A673 (cell line): Measurements from ENCODE around the gene MOCS3. TPM values are rescaled to one million over a fixed set of nuclear protein-coding genes. Genes with fewer than 3 reads are reported as not detected.

ENCODE experiments used
- BruUV-seq: library from RNA; stranded (reverse); fragments of 400-500 nt; replicated peaks from 2 replicates; lab custom pipeline; 2021; lab: Mats Ljungman, UMichigan
- CTCF ChIA-PET: fragments of 300-600 bp; sonication (Branson Sonifier 250); formaldehyde crosslinking; loops from one replicate; lab custom pipeline; 2022; ENCODE audit warnings: antibody characterized with exemption; lab: Charles Lee
- POLR2A ChIA-PET: fragments of 300-600 bp; sonication (Branson Sonifier 250); formaldehyde crosslinking; loops from one replicate; lab custom pipeline; 2022; ENCODE audit warnings: antibody characterized with exemption; ENCODE audit not compliant: low non-redundant PET; lab: Charles Lee
- DNase-seq: peaks from one replicate; pipeline ENCODE4 v3.0.0-alpha.2; 2015; ENCODE audit warnings: low spot score
- H3K27ac ChIP-seq: fragments of 200-600 bp; sonication (generic); 2 replicates; pipeline ENCODE4 v1.5.1; 2016; ENCODE audit warnings: mixed run types, low read depth, mild to moderate bottlenecking, mixed read lengths, antibody characterized with exemption, low read length; ENCODE audit not compliant: poor library complexity, severe bottlenecking
- H3K27me3 ChIP-seq: fragments of 200-600 bp; sonication (generic); replicated peaks from 2 replicates; pipeline ENCODE4 v1.6.1; 2017; ENCODE audit warnings: mixed run types, low read depth, mild to moderate bottlenecking, mixed read lengths, antibody characterized with exemption, low read length; ENCODE audit not compliant: insufficient read depth, poor library complexity
- H3K36me3 ChIP-seq: fragments of 200-600 bp; sonication (generic); 2 replicates; pipeline ENCODE4 v1.6.1; 2016; ENCODE audit warnings: mixed run types, mild to moderate bottlenecking, mixed read lengths, antibody characterized with exemption, low read length; ENCODE audit not compliant: insufficient read depth, poor library complexity, severe bottlenecking
- H3K4me1 ChIP-seq: fragments of 200-600 bp; sonication (generic); 2 replicates; pipeline ENCODE4 v1.6.1; 2017; ENCODE audit warnings: mixed run types, mild to moderate bottlenecking, mixed read lengths, antibody characterized with exemption, low read length; ENCODE audit not compliant: insufficient read depth, poor library complexity, severe bottlenecking
- H3K4me3 ChIP-seq: fragments of 200-600 bp; sonication (generic); 2 replicates; pipeline ENCODE4 v1.5.1; 2016; ENCODE audit warnings: low read depth, mixed run types, mild to moderate bottlenecking, mixed read lengths, low read length; ENCODE audit not compliant: poor library complexity, severe bottlenecking
- H3K9me3 ChIP-seq: fragments of 200-600 bp; sonication (generic); 2 replicates; pipeline ENCODE4 v1.6.1; 2016; ENCODE audit warnings: mixed run types, low read depth, mild to moderate bottlenecking, mixed read lengths, antibody characterized with exemption, low read length; ENCODE audit not compliant: poor library complexity, severe bottlenecking
- CTCF ChIP-seq: fragments of 300-800, 200-600 bp; sonication (generic); conservative IDR thresholded peaks from 2 replicates; pipeline ENCODE4 v1.5.1; 2017; ENCODE audit warnings: low read depth, mild to moderate bottlenecking, antibody characterized with exemption, low read length, moderate library complexity, mixed read lengths
- EZH2 ChIP-seq: fragments of 200-600 bp; sonication (generic); IDR thresholded peaks from 2 replicates; pipeline ENCODE4 v1.6.1; 2017; ENCODE audit warnings: borderline replicate concordance, low read depth, mild to moderate bottlenecking, mixed read lengths, antibody characterized with exemption, low read length; ENCODE audit not compliant: poor library complexity, severe bottlenecking
- intact Hi-C: fragments of 100-400 bp; cut with micrococcal nuclease; formaldehyde crosslinking; loops from one replicate; pipeline ENCODE4 v1.10.0; 2022; ENCODE audit not compliant: unreplicated experiment
- total RNA-seq: library from RNA; stranded (reverse); gene quantifications from 2 replicates; pipeline ENCODE4 v1.2.3, GENCODE V29; 2021

The MOCS3 gene
- total RNA-seq, 1 experiment from 2014 or later = 5.9 TPM

DNA sequence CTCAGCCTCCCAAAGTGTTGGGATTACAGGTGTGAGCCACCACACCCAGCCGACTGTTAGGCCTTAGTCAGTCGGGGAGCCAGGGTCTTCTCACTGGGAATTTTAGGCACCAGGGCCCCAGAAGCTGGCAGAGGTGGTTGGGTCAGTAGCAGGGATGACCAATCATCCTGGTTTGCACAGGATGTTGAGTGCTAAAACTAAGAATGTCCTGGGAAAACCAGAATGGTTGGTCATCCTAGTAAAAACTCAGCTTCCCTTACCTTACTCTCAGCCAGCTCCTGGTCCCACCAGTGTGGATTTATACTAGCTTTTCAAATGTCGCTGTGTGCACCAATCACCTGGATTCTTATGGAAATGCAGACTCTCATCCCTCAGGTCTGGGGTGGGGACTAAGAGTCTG, 32.5 kb downstream of the MOCS3 start:
- BruUV-seq = no TSS peak
- ChIA-PET POLR2A (no interaction called here), CTCF (interaction anchor here (0.6 kb wide), 1 partner anchor 79 kb away, joined by 5 read pairs; no protein-coding TSS in a partner anchor)
- Histone ChIP-seq H3K4me1 (no peaks in the 10 kb centered on the region), H3K27ac (no peak overlapping the region), H3K27me3 (no peaks in the 10 kb centered on the region), H3K9me3 (no peaks in the 10 kb centered on the region), H3K36me3 (no peaks in the 10 kb centered on the region), H3K4me3 (no peak overlapping the region)
- intact Hi-C loops = no loop called here
- DNase-seq = no peak
- no peak for TF ChIP-seq EZH2
- no peak for TF ChIP-seq CTCF

GRCh38 chr20:50992336-50992732, 33.7 kb downstream of the MOCS3 start:
- Histone ChIP-seq H3K9me3 (no peaks in the 10 kb centered on the region), H3K4me1 (no peaks in the 10 kb centered on the region), H3K27ac (no peak overlapping the region), H3K27me3 (no peaks in the 10 kb centered on the region), H3K4me3 (no peak overlapping the region), H3K36me3 (no peaks in the 10 kb centered on the region)
- ChIA-PET CTCF (interaction anchor here (0.6 to 1.5 kb wide), 8 partner anchors 11 to 902 kb away, joined by 3 to 8 read pairs (median 3); no protein-coding TSS in a partner anchor), POLR2A (no interaction called here)
- intact Hi-C loops = no loop called here
- no TSS peak for BruUV-seq
- no peak for TF ChIP-seq CTCF
- TF ChIP-seq EZH2 = no peak
- DNase-seq = no peak

GRCh38 chr20:50992733-50993457, 34.3 kb downstream of the MOCS3 start:
- CTCF ChIA-PET = interaction anchor here (0.5 to 2.0 kb wide), 16 partner anchors 11 to 836 kb away, joined by 3 to 8 read pairs (median 3); no protein-coding TSS in a partner anchor
- intact Hi-C loops = no loop called here
- H3K4me1 ChIP-seq = no peaks in the 10 kb centered on the region
- no TSS peak for BruUV-seq
- TF ChIP-seq CTCF = peak; percentile 93
- no peak for TF ChIP-seq EZH2
- H3K4me3 ChIP-seq = no peak overlapping the region
- no peaks in the 10 kb centered on the region for H3K27me3 ChIP-seq
- DNase-seq = peak; percentile 96
- POLR2A ChIA-PET = no interaction called here
- H3K36me3 ChIP-seq = no peaks in the 10 kb centered on the region
- H3K27ac ChIP-seq = no peak overlapping the region
- no peaks in the 10 kb centered on the region for H3K9me3 ChIP-seq
